ENCODE data around the gene ATF4. TPM values are rescaled to one million over a fixed set of nuclear protein-coding genes. Genes with fewer than 3 reads are reported as not detected.

The ATF4 gene
- total and polyA plus RNA-seq, 2 donors (not counting 3 experiments of a cell fraction or from before 2014, with no cell fraction given) = 312 to 668 TPM

DNA sequence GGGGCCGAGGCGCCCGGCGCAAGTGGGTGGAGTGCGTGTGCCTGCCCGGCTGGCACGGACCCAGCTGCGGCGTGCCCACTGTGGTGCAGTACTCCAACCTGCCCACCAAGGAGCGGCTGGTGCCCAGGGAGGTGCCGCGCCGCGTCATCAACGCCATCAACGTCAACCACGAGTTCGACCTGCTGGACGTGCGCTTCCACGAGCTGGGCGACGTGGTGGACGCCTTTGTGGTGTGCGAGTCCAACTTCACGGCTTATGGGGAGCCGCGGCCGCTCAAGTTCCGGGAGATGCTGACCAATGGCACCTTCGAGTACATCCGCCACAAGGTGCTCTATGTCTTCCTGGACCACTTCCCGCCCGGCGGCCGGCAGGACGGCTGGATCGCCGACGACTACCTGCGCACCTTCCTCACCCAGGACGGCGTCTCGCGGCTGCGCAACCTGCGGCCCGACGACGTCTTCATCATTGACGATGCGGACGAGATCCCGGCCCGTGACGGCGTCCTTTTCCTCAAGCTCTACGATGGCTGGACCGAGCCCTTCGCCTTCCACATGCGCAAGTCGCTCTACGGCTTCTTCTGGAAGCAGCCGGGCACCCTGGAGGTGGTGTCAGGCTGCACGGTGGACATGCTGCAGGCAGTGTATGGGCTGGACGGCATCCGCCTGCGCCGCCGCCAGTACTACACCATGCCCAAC lies 32.4 kb upstream of the ATF4 start:
- FAIRE-seq (no peak), DNase-seq (ENCODE audit: low read depth, low spot score) (no peak)
- ChIA-PET POLR2A (no interaction called here), CTCF (no interaction called here)
- H3K4me3 ChIP-seq (replicated peaks in 1 of 3; ENCODE audit: insufficient read depth in 1 of 3, low read depth in 1 of 3, low read length in 3 of 3) = no peak overlapping the region
- H3K9ac ChIP-seq (replicated peaks; ENCODE audit: extremely low read depth, insufficient read depth, low read length) = no peak overlapping the region
- no peak overlapping the region for H2AFZ ChIP-seq (ENCODE audit: low read depth, low read length)
- no peaks in the 10 kb centered on the region for H3K36me3 ChIP-seq (ENCODE audit: control insufficient read depth in 2 of 2, extremely low read depth in 1 of 2, insufficient read depth in 2 of 2, low read length in 2 of 2)
- no peak overlapping the region for H3K4me2 ChIP-seq (ENCODE audit: insufficient read depth, low read length)
- intact Hi-C loops (cut with micrococcal nuclease) (no loop called here), dilution Hi-C loops (cut with MboI; ENCODE audit: extremely low pct_ligation_motif_present, low sequenced_read_pairs) (no loop called here)
- no peak overlapping the region for H3K27ac ChIP-seq (ENCODE audit: insufficient read depth, low read depth, low read length)
- H3K9me1 ChIP-seq (replicated peaks; ENCODE audit: control insufficient read depth, extremely low read depth, insufficient read depth, low read length) = no peaks in the 10 kb centered on the region
- H4K20me1 ChIP-seq (replicated peaks; ENCODE audit: control insufficient read depth, extremely low read depth, insufficient read depth, low read length) = no peaks in the 10 kb centered on the region
- no peaks in the 10 kb centered on the region for H3K4me1 ChIP-seq (ENCODE audit: control insufficient read depth, extremely low read depth, insufficient read depth, low read length)
- no peaks in the 10 kb centered on the region for H3K27me3 ChIP-seq (ENCODE audit: control insufficient read depth in 2 of 2, insufficient read depth in 2 of 2, low read length in 2 of 2)
- H3K79me2 ChIP-seq (ENCODE audit: control insufficient read depth, insufficient read depth, low read length) = no peaks in the 10 kb centered on the region
- no TSS peak for BruUV-seq (replicated peaks)
- TF ChIP-seq MYC (IDR thresholded peaks at IDR 0.05; ENCODE audit: low read depth, low read length) (no peak), FOS (IDR thresholded peaks at IDR 0.05; ENCODE audit: borderline replicate concordance, insufficient read depth, low read length) (no peak), MAX (IDR thresholded peaks at IDR 0.05; ENCODE audit: insufficient read depth, insufficient read length) (no peak), JUN (IDR thresholded peaks at IDR 0.05; ENCODE audit: borderline replicate concordance, insufficient read depth, insufficient read length, low read depth) (no peak), POLR2AphosphoS5 (IDR thresholded peaks at IDR 0.05; ENCODE audit: insufficient read depth, low read depth, low read length) (no peak), EZH2 (IDR thresholded peaks at IDR 0.05; ENCODE audit: borderline replicate concordance, low read depth, low read length, severe bottlenecking) (no peak), CTCF (IDR thresholded peaks at IDR 0.05; ENCODE audit: extremely low read depth in 1 of 2, insufficient read depth in 1 of 2, low read depth in 1 of 2, low read length in 2 of 2) (no peak), GATA2 (IDR thresholded peaks at IDR 0.05; ENCODE audit: insufficient read depth, insufficient read length, low read depth, low read length) (no peak), POLR2A (IDR thresholded peaks at IDR 0.05; ENCODE audit: low read depth, low read length) (no peak)
- no peaks in the 10 kb centered on the region for H3K9me3 ChIP-seq (replicated peaks; ENCODE audit: control insufficient read depth, insufficient read depth, low read length)
